HTR-8/SVneo (cell line): Measurements from ENCODE around the gene MEIS1.

Experiments
- DNase-seq: peaks from one replicate; pipeline ENCODE4 v3.0.0; 2011; ENCODE audit warnings: low spot score, mixed read lengths; ENCODE audit not compliant: insufficient read length
- FAIRE-seq: peaks from 2 replicates; lab custom pipeline; 2011; peaks lifted over from hg19 to GRCh38; lab: Jason Lieb, UNC

MEIS1 gene

DNA sequence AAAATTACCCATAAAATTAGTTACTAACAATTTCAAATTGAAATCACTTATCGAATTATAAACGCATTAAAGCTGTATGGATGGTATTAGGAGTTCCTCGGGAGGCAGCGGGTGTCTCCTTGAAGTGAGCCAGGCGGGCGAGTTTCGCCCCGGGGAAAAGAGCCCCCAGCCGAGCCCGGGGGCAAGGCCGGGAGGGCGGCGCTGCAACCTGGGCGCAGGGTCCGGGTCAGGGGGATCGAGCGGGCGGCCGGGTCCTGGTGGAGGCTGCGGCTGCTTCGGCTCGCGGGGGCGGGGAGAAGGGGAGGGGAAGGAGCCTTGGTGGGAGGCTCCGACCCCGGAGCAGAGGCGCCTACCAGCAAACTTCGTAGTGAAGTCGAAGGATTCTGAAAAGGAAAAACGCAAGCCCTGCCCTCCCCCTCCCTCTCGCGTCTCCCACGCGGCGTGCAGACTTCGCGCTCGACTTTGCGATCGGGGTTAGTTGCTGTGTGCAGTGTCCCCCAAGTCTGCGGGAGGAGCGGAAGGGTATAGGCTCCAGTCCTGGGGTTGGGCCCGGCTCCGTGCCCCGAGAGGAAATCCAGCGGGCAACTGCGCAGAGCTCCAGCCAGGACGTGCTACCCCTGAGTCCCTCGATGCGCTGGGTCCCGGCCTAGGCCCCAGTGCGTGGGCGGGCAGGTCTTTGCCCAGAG is 140.8 kb downstream of the MEIS1 start:
- FAIRE-seq (no peak), DNase-seq (peak; percentile 25)

DNA sequence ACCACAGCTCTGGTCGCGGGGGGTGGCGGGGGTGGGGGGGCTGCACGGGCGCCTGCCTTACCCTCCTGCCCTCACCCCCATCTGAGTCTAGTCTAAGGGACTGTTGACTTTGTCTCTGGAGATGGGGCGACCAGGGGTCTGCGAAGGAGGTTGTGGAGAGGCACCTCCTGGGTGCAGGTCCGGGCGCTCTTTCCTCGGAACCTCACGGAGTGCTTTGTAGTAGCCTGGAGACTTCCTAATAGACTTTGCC is 141.3 kb downstream of the MEIS1 start:
- no peak for FAIRE-seq

GRCh38 chr2:66576561-66577320 is 141.8 kb downstream of the MEIS1 start:
- DNase-seq (peak; percentile 27), FAIRE-seq (no peak)

More for the DNA sequence above, 141.3 kb downstream of the MEIS1 start:
- DNase-seq = no peak

DNA sequence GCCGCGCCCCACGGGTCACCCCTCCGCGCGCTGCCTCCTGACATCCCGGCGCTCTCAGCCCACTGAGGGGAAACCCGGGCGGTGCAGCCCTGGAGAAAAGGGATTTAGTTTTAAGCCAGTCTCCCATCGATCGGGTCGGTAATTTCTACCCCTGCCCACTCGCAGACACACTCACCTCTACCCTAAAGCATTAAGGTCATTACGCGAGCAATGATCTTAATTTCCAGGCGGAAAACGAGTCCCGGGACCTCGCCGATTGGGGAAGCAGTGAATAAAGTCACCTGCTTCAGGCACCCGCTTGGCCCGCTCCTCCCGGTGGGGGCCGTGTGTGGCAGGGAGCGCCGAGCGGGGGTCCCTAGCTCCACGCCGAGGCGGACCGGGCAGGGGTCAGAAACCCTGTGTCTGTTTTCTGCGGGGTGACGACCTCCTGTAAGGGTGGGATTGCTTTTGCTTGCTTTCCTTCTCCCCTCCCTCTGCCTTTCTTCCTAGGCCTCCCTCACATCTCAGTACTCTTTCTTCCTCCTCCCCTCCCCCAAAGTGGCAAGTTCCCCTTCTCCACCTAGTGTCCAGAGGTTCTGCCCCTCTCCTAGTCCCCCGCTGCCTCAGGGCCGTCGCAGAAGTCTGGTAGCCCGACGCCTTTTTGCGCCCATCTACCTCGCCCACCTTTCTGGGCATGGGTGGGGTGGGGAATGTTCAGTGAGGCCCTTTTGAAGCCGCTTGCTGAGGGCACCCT is 142.6 kb downstream of the MEIS1 start:
- FAIRE-seq = no peak
- no peak for DNase-seq

DNA sequence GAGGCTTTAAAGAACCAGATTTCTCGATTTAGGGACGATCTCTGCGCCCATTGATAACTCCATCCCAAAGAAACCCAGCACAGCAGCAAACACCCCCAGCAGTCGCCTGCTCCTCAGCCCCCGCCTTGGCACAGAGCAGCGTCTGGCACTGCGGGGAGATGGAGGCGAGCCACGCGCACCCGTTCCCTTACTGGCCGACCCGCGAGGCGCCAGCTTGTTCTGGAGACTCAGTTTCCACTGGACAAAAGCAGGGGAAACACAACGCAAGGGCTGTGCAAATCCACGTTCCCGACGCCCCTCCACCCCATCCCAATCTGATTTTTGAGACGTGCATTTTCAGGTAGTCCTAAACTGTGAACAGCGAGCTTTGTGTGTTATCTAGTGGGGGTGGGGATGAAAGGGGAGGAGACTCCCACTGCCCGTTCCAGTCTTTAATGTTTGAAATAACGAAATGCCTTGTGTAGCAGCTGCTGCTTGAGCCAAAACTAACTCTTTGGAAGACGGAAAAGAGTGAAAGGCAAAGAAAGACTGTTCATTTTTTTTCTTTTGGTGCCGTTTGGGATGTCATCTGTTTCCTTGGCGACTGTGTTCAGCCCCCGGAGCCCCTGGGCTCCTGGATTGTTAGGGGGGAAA is 143.2 kb downstream of the MEIS1 start:
- FAIRE-seq (no peak), DNase-seq (no peak)

- FAIRE-seq = no peak
- no peak for DNase-seq
Observed at GRCh38 chr2:66578687-66579106, 143.8 kb downstream of the MEIS1 start.

DNA sequence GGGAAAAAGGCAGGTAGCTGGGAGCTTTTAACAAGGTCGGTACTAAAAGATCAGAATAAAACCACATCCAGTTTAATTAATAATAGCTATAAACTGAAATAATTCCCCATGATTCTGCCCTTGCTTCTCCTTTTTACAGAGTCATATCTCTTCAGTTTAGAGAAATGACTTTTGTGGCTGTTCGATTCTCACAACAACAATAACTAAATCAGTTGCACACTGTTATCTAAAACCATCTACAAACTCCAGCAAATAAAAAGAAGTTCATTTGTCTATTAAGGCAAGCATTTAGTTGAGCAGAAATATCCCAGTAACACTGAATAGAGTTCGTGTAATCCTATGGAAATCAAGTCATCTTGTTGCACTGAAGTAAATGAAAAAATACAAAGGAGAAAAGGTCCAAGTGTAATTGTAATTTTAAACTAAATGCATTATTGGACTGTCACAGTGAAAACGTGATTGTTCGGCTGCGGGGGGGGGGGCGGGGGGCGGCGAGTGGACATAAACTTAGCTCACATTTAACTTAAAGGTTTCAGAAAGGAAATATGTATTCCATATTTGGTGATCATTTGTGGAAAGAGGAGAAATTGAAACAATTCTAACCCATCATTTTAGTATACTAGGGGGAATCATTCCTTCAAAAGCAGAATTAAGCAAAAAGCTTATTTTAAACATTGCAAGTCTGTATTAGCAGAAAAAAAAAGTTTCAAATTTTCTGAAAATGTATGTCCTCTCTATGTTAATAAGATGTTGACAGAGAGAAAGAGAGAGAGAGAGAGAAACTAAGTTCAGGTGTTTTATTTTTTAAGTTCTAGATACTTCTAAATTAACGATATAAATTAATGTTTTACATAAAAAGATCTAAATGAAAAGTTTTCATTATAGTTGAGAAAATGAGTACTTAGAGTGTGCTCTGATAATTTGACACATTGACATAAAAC is 144.5 kb downstream of the MEIS1 start:
- no peak for DNase-seq
- no peak for FAIRE-seq

DNA sequence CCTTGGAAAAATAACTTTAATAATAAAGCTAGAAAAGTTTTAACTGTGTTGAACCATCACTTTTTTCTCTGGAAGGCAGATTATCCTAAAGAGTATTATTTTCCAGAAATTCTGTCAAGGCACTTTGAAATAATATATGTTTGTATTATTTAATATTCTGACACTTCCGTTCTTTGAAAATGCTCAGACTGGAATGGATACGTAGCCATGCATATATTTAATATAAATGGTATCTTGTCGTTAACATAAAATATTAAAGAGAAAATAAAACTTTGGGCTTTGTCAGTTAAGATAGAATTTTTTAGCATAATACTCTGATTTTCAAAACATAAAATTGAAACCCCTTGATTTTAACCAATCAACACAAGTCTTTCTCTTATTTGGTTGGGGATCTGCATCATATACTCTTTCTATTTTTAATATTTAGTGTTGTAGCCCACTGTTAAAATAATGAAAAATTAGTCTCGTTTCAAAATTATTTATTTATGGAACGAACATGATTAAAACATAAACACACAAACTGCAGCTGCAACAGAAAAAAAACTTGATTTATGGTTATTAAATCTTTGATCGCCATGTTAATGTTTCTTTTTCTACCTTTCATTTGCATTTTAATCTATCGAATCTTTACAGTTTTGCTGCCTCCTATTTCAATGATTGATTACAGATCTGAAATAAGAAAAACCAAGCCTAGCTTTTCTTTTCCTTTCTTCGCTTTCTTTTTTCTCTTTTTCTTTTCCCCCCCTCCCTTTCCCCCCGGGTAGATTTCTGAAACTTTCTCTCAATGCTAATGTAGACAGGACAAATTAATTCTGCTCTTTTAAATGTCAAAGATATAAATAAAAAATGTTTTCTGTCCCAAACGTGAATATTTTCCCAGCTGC is 145.5 kb downstream of the MEIS1 start:
- no peak for FAIRE-seq
- no peak for DNase-seq

- no peak for FAIRE-seq
- no peak for DNase-seq
Observed at GRCh38 chr2:66581339-66582103, 146.6 kb downstream of the MEIS1 start.

GRCh38 chr2:66582104-66582986 is 147.4 kb downstream of the MEIS1 start:
- FAIRE-seq = no peak

GRCh38 chr2:66582987-66583880 is 148.3 kb downstream of the MEIS1 start:
- FAIRE-seq = no peak
- no peak for DNase-seq

More at GRCh38 chr2:66582104-66582986, 147.4 kb downstream of the MEIS1 start:
- DNase-seq = no peak

DNA sequence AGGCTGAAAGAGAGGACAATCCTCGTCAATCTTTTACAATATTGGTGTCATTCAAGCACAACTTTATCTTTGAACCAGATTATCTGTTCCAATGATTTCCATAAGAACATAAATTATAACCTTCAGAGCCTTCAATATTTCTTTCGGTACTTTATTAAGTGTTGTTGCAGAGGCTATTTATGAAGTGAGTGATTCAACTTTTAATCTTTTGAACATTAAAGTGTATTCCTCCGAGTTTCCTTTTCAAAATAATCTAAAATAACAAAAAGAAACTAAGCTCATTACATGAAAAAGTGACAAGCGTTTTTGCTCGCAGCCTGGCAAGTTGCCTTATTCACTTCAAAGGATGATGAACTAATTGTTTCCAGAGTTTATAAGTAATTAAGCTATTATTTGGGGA is 149.0 kb downstream of the MEIS1 start:
- FAIRE-seq (no peak), DNase-seq (no peak)

DNA sequence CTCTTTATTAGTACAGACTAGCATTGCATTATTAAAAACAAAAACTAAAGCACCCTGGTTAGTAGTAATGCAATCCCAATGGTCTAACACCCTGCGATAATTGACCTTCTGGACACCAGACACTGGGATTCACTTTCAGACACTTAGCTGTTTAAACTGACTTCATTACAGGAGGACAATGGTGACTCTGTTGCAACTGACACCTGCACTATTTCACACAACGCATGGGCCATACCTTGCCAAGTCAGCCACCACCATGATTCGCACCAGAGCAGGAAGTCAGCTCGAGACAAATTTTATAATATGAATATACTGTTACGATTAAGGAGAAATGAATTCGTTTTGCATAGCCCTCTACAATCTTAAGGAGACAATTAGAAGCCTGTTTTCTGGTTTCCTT is 150.7 kb downstream of the MEIS1 start:
- DNase-seq = no peak
- peak; percentile 13 for FAIRE-seq

DNA sequence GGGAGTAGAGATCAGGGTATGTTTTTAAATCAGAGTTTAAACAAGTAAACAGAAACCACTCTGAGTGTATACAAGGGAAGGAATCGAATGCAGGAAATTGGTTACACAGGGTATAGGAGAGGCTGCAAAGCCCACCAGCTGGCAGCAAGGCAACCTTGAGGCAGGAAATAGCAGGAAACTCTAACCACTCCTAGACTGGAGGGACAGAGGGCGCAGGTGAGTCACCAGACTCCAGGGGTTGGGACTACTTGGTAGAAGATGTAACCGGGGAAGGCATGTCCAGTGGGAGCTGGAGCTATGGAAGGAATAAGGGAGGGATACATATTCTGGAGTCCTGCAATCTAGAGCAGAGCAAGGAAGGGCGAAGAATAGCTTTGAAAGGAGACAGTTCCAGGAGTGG is 152.3 kb downstream of the MEIS1 start:
- peak; percentile 31 for DNase-seq
- no peak for FAIRE-seq

DNA sequence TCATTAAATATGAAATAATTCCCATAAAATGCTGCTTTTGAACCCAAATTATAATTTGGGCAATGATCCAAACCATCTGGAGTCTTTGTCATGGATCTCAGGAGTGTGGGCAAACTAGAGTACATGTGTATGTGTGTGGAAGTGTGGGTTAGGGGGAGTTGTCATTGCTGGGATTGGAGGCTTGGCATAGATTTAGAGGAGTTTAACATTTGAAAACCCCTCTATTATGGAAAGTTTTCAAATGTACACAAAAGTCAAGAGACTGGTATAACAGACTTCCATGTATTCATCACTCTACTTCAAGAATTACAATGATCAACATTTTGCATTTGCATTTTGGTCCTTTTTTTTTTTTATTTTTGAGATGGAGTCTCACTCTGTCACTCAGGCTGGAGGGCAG is 159.1 kb downstream of the MEIS1 start:
- DNase-seq (no peak), FAIRE-seq (no peak)

DNA sequence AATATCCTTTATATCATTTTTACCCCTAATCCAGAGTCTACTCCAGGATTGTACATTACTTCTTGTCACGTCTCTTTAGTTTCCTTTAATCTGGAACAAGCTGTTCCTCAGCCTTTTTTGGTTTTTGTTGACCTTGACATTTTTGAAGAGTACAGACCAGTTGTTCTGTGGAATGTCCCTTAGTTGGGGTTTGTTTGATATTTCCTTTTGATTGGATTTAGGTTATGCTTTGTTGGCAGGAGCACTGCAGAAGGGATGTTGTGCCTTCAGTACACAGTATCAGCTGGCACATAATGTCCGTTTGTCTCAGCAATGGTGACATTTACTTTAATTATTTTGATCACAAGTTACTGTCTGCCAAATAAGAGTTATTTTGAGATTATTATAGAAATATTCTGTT is 160.6 kb downstream of the MEIS1 start:
- no peak for FAIRE-seq

More for the DNA sequence above, 160.6 kb downstream of the MEIS1 start:
- no peak for DNase-seq
